T-cell (primary cell): ENCODE data around the gene BTBD7. TPM values are rescaled to one million over a fixed set of nuclear protein-coding genes. Genes with fewer than 3 reads are reported as not detected.

Source experiments
- ATAC-seq, 4 experiments: fragments of 200-7000 bp in 3 of 4; fragments of 150-1000 bp in 1 of 4; cut with Tn5 transposase; replicated peaks in 1 of 4; 1 replicate in 3 of 4; 2 replicates in 1 of 4; pipeline ENCODE4 v1.10.0; 2021; ENCODE audit warnings: moderate library complexity in 3 of 4, mild to moderate bottlenecking in 2 of 4, moderate number of reproducible peaks in 1 of 4
- CTCF ChIA-PET, 2 donors: fragments of 300-600 bp; sonication (Branson Sonifier 250); formaldehyde crosslinking; loops; one replicate each; lab custom pipeline; 2022; ENCODE audit warnings: antibody characterized with exemption in 2 of 2; lab: Charles Lee
- POLR2A ChIA-PET, 2 donors: fragments of 300-600 bp; sonication (Branson Sonifier 250); formaldehyde crosslinking; loops; one replicate each; lab custom pipeline; 2022; ENCODE audit warnings: antibody characterized with exemption in 2 of 2; lab: Charles Lee
- DNase-seq, 35 experiments: peaks; one replicate each; pipeline versions ENCODE4 v3.0.0 to v3.0.0-alpha.2; 2013 to 2023
- H3K27ac ChIP-seq: one replicate; pipeline ENCODE4 v1.5.1; 2013; ENCODE audit warnings: low read length
- H3K27me3 ChIP-seq, 2 experiments: replicated peaks in 1 of 2; 1 replicate in 1 of 2; 2 replicates in 1 of 2; pipeline versions ENCODE4 v1.6.1 to v1.7.0; 2013; ENCODE audit warnings: low read length in 1 of 2, mixed read lengths in 1 of 2; ENCODE audit not compliant: control insufficient read depth in 2 of 2, insufficient read depth in 2 of 2; ENCODE audit errors: extremely low read depth in 1 of 2
- H3K36me3 ChIP-seq, 2 donors: 1 replicate in 1 of 2; 2 replicates in 1 of 2; pipeline versions ENCODE4 v1.6.1 to v1.7.0; 2013; ENCODE audit warnings: low read length in 1 of 2; ENCODE audit not compliant: control insufficient read depth in 2 of 2, insufficient read depth in 1 of 2; ENCODE audit errors: extremely low read depth in 1 of 2
- H3K4me1 ChIP-seq, 2 experiments: 1 replicate in 1 of 2; 2 replicates in 1 of 2; pipeline versions ENCODE4 v1.6.1 to v1.7.0; 2013; ENCODE audit warnings: low read length in 2 of 2, mixed read lengths in 1 of 2; ENCODE audit not compliant: insufficient read depth in 2 of 2, control insufficient read depth in 1 of 2; ENCODE audit errors: extremely low read depth in 1 of 2
- H3K4me3 ChIP-seq, 2 donors: 1 replicate in 1 of 2; 2 replicates in 1 of 2; pipeline versions ENCODE4 v1.5.1 to v1.7.0; 2013; ENCODE audit warnings: mild to moderate bottlenecking in 2 of 2, low read length in 1 of 2, moderate library complexity in 1 of 2; ENCODE audit not compliant: control insufficient read depth in 1 of 2; ENCODE audit errors: extremely low read depth in 1 of 2
- H3K9me3 ChIP-seq: 2 replicates; pipeline ENCODE4 v1.7.0; 2013
- H3K27ac Mint-ChIP-seq, 2 donors: one replicate each; pipeline ENCODE4 v1.8.0; 2020 to 2021; ENCODE audit warnings: mild to moderate bottlenecking in 2 of 2, mixed read lengths in 2 of 2
- H3K27me3 Mint-ChIP-seq, 2 donors: one replicate each; pipeline ENCODE4 v1.8.0; 2021 to 2022; ENCODE audit warnings: mixed read lengths in 2 of 2
- H3K36me3 Mint-ChIP-seq: one replicate; pipeline ENCODE4 v1.8.0; 2021; ENCODE audit warnings: mixed read lengths
- H3K4me1 Mint-ChIP-seq, 3 donors: one replicate each; pipeline ENCODE4 v1.8.0; 2020 to 2022; ENCODE audit warnings: mixed read lengths in 3 of 3, mild to moderate bottlenecking in 1 of 3
- H3K4me3 Mint-ChIP-seq, 3 donors: one replicate each; pipeline ENCODE4 v1.8.0; 2020 to 2022; ENCODE audit warnings: mild to moderate bottlenecking in 3 of 3, mixed read lengths in 3 of 3, moderate library complexity in 3 of 3
- H3K9me3 Mint-ChIP-seq, 3 donors: one replicate each; pipeline ENCODE4 v1.8.0; 2020 to 2022; ENCODE audit warnings: mixed read lengths in 3 of 3
- WGBS: methylation state at CpG from one replicate; pipeline ENCODE4 v1.1.5; 2013; ENCODE audit warnings: missing lambda C conversion rate; ENCODE audit not compliant: insufficient coverage; 5-methylcytosine and 5-hydroxymethylcytosine counted together
- total RNA-seq, 35 experiments: library from RNA in 6 of 35; stranded (reverse) in 6 of 35; fragments of 120-200 nt in 1 of 35; gene quantifications; one replicate each; pipeline versions ENCODE4 v1.2.1 to v1.2.4 and lab custom pipeline; 2013 to 2026

The BTBD7 gene
- total RNA-seq, 5 donors from 2014 or later (not counting 1 experiment from before 2014, with no cell fraction given) = 21.6 to 26.1 (median 26.0) TPM

- WGBS = no CpG with 5 or more reads among the region's 2 CpGs
- Histone ChIP-seq H3K4me1 (peaks cover 0 to 2% of the 10 kb centered on the region in 2 experiments), H3K27me3 (no peaks in the 10 kb centered on the region), H3K9me3 (no peaks in the 10 kb centered on the region), H3K36me3 (peaks cover 0 to 32% of the 10 kb centered on the region in 2 donors), H3K4me3 (no peak overlapping the region), H3K27ac (no peak overlapping the region)
- H3K4me1 Mint-ChIP-seq = peaks cover under 1 to 4% (median 2%) of the 10 kb centered on the region in 3 donors
- CTCF ChIA-PET = no interaction called here
- POLR2A ChIA-PET = no interaction called here
- peaks cover 37% of the 10 kb centered on the region for H3K36me3 Mint-ChIP-seq
- no peak for DNase-seq
- H3K9me3 Mint-ChIP-seq = no peaks in the 10 kb centered on the region
- H3K27me3 Mint-ChIP-seq = no peaks in the 10 kb centered on the region
- no peak for ATAC-seq
- no peak overlapping the region for H3K4me3 Mint-ChIP-seq
- H3K27ac Mint-ChIP-seq = no peak overlapping the region
Observed at GRCh38 chr14:93214598-93214997, 118.2 kb downstream of the BTBD7 start.

- Histone ChIP-seq H3K27ac (no peak overlapping the region), H3K27me3 (no peaks in the 10 kb centered on the region), H3K36me3 (peaks cover 0 to 30% of the 10 kb centered on the region in 2 donors), H3K4me3 (no peak overlapping the region), H3K9me3 (no peaks in the 10 kb centered on the region), H3K4me1 (peaks cover 10% of the 10 kb centered on the region in 2 experiments)
- WGBS = 100% methylated on average over 1 of the region's 3 CpGs
- Mint-ChIP-seq H3K4me1 (peaks cover 19 to 20% (median 20%) of the 10 kb centered on the region in 3 donors), H3K4me3 (no peak overlapping the region), H3K36me3 (peaks cover 30% of the 10 kb centered on the region), H3K27ac (no peak overlapping the region), H3K9me3 (no peaks in the 10 kb centered on the region), H3K27me3 (no peaks in the 10 kb centered on the region)
- CTCF ChIA-PET = no interaction called here
- no peak for DNase-seq
- POLR2A ChIA-PET = no interaction called here
- no peak for ATAC-seq
Observed at GRCh38 chr14:93212432-93212831, 120.4 kb downstream of the BTBD7 start.

GRCh38 chr14:93207468-93208308, 125.1 kb downstream of the BTBD7 start:
- Histone ChIP-seq H3K9me3 (no peaks in the 10 kb centered on the region), H3K4me3 (peak overlapping the region; percentile 79 to 85), H3K27ac (no peak overlapping the region), H3K36me3 (peaks cover 0 to 10% of the 10 kb centered on the region in 2 donors), H3K4me1 (peaks cover 13 to 30% of the 10 kb centered on the region in 2 experiments), H3K27me3 (no peaks in the 10 kb centered on the region)
- peak in 4 of 35 experiments; percentile 7 to 40 (median 15) for DNase-seq
- WGBS = 0% methylated on average over 16 of the region's 23 CpGs
- POLR2A ChIA-PET = interaction anchor here (0.5 to 0.7 kb wide), 3 partner anchors 12 to 29 kb away, joined by 4 to 5 read pairs (median 4); no protein-coding TSS in a partner anchor
- no peaks in the 10 kb centered on the region for H3K27me3 Mint-ChIP-seq
- peak overlapping the region; percentile 96 to 100 (median 97) for H3K4me3 Mint-ChIP-seq
- no peaks in the 10 kb centered on the region for H3K9me3 Mint-ChIP-seq
- CTCF ChIA-PET = interaction anchor here (0.6 to 2.1 kb wide), 8 partner anchors 12 to 94 kb away, joined by 3 to 18 read pairs (median 5); partner anchors contain the start of genes LYSET (in 1 of the 2) and MOAP1 (in 1 of the 2)
- peak; percentile 8 to 28 (median 16) for ATAC-seq
- peak overlapping the region; percentile 45 to 94 for H3K27ac Mint-ChIP-seq
- peaks cover 49 to 50% (median 50%) of the 10 kb centered on the region in 3 donors for H3K4me1 Mint-ChIP-seq
- H3K36me3 Mint-ChIP-seq = peaks cover 11% of the 10 kb centered on the region

GRCh38 chr14:93206793-93207467, 125.9 kb downstream of the BTBD7 start, which contains the start of the genes GON7 and UBR7:
TSS of gene GON7 (minus strand) at chr14:93207065. CDS start at chr14:93207037, 28 bp downstream.
TSS of gene UBR7 (plus strand) at chr14:93207256. CDS start at chr14:93207292, 36 bp downstream.
- no peaks in the 10 kb centered on the region for H3K9me3 ChIP-seq
- ChIA-PET CTCF (interaction anchor here (0.6 to 2.1 kb wide), 9 partner anchors 12 to 94 kb away, joined by 3 to 18 read pairs (median 5); partner anchors contain the start of genes LYSET (in 1 of the 2) and MOAP1 (in 1 of the 2)), POLR2A (interaction anchor here in 1 of 2 donors (0.6 to 0.7 kb wide), 2 partner anchors 12 to 24 kb away, joined by 4 to 5 read pairs; no protein-coding TSS in a partner anchor)
- under 1% methylated on average over 61 of the region's 65 CpGs for WGBS
- Mint-ChIP-seq H3K4me3 (peak within 1 kb of the TSS; percentile 96 to 100 (median 97)), H3K27ac (peak within 1 kb of the TSS; percentile 87 to 94), H3K27me3 (no peaks in the 10 kb centered on the region), H3K4me1 (peaks cover 50 to 52% (median 50%) of the 10 kb centered on the region in 3 donors), H3K9me3 (no peaks in the 10 kb centered on the region), H3K36me3 (peaks cover 8% of the 10 kb centered on the region)
- ATAC-seq (peak; percentile 97 to 98 (median 98)), DNase-seq (peak; percentile 67 to 93 (median 81))
- H3K4me1 ChIP-seq = peaks cover 13 to 30% of the 10 kb centered on the region in 2 experiments
- no peaks in the 10 kb centered on the region for H3K27me3 ChIP-seq
- H3K36me3 ChIP-seq = peaks cover 0 to 3% of the 10 kb centered on the region in 2 donors
- peak within 1 kb of the TSS; percentile 46 for H3K27ac ChIP-seq
- H3K4me3 ChIP-seq = peak within 1 kb of the TSS; percentile 79 to 85

GRCh38 chr14:93201155-93201704, 131.6 kb downstream of the BTBD7 start:
- no peaks in the 10 kb centered on the region for H3K9me3 ChIP-seq
- Mint-ChIP-seq H3K27ac (no peak overlapping the region), H3K4me1 (peaks cover 26 to 30% (median 27%) of the 10 kb centered on the region in 3 donors), H3K36me3 (peaks cover 7% of the 10 kb centered on the region), H3K27me3 (no peaks in the 10 kb centered on the region), H3K4me3 (no peak overlapping the region), H3K9me3 (no peaks in the 10 kb centered on the region)
- H3K36me3 ChIP-seq = no peaks in the 10 kb centered on the region
- peaks cover 3 to 15% of the 10 kb centered on the region in 2 experiments for H3K4me1 ChIP-seq
- no CpG with 5 or more reads among the region's 7 CpGs for WGBS
- ChIA-PET CTCF (no interaction called here), POLR2A (no interaction called here)
- H3K27ac ChIP-seq = no peak overlapping the region
- no peak overlapping the region for H3K4me3 ChIP-seq
- DNase-seq = no peak
- no peaks in the 10 kb centered on the region for H3K27me3 ChIP-seq
- no peak for ATAC-seq
